HUES6 (cell line): ENCODE results near the gene TIPRL.

ENCODE experiments used
- H3K27ac ChIP-seq: 2 replicates; pipeline ENCODE4 v1.7.0; 2013; ENCODE audit warnings: low read depth, mild to moderate bottlenecking, low read length, inconsistent platforms
- H3K27me3 ChIP-seq: 2 replicates; pipeline ENCODE4 v1.6.1; 2013; ENCODE audit warnings: low read length; ENCODE audit not compliant: control insufficient read depth, insufficient read depth
- H3K36me3 ChIP-seq: 2 replicates; pipeline ENCODE4 v1.6.1; 2013; ENCODE audit warnings: low read length; ENCODE audit not compliant: control insufficient read depth, insufficient read depth
- H3K4me1 ChIP-seq: 2 replicates; pipeline ENCODE4 v1.6.1; 2013; ENCODE audit warnings: low read length; ENCODE audit not compliant: control insufficient read depth, insufficient read depth
- H3K4me3 ChIP-seq: 2 replicates; pipeline ENCODE4 v1.5.1; 2013; ENCODE audit warnings: low read depth, low read length
- H3K9ac ChIP-seq: one replicate; pipeline ENCODE4 v1.6.1; 2013; ENCODE audit warnings: mild to moderate bottlenecking, low read length
- H3K9me3 ChIP-seq: 2 replicates; pipeline ENCODE4 v1.6.1; 2013; ENCODE audit warnings: low read depth, low read length; ENCODE audit not compliant: control insufficient read depth, insufficient read depth

TIPRL gene

DNA sequence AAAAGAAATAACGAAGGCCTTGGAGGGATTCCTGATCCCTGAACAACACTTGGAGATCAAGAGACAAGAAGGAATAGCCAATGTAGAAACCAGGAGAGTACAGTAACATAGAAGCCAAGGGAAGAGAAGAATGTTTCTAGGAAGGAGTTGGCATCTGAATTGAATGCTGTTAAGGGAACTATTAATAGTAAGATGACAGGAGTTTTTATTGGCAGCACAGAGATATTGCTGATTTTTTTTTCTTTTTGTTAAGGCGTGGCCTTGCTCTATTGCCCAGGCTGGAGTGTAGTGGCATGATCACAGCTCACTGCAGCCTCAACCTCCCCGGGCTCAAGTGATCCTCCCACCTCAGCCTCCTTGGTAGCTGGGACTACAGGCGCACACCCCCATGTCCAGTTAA lies 37.4 kb downstream of the TIPRL start:
- Histone ChIP-seq H3K36me3 (no peaks in the 10 kb centered on the region), H3K4me1 (peaks cover 7% of the 10 kb centered on the region; the same call in 1 of the 2 replicates), H3K4me3 (no peak overlapping the region), H3K27ac (no peak overlapping the region), H3K9ac (no peak overlapping the region), H3K27me3 (no peaks in the 10 kb centered on the region), H3K9me3 (peaks cover 11% of the 10 kb centered on the region)

DNA sequence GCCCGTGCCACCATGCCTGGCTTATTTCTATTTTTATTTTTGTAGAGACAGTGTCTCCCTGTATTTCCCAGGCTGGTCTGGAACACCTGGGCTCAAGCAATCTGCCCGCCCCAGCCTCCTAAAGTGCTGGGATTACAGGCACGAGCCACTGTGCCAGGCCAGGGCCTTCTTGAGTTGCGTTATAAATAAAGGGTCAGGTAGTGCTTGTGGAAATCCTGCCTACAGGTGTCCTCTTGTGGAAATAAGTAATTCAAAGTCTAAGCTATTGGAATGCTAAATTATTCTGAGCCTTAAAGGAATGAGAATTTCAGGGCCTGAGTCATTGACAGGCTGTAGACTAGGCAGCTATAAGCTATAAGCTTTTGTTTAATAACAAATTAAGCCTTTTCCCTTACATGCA lies 38.9 kb downstream of the TIPRL start:
- Histone ChIP-seq H3K36me3 (no peaks in the 10 kb centered on the region), H3K9ac (no peak overlapping the region), H3K9me3 (peaks cover 7% of the 10 kb centered on the region), H3K4me3 (no peak overlapping the region), H3K27ac (no peak overlapping the region), H3K27me3 (no peaks in the 10 kb centered on the region), H3K4me1 (peaks cover 7% of the 10 kb centered on the region; the same call in 1 of the 2 replicates)

DNA sequence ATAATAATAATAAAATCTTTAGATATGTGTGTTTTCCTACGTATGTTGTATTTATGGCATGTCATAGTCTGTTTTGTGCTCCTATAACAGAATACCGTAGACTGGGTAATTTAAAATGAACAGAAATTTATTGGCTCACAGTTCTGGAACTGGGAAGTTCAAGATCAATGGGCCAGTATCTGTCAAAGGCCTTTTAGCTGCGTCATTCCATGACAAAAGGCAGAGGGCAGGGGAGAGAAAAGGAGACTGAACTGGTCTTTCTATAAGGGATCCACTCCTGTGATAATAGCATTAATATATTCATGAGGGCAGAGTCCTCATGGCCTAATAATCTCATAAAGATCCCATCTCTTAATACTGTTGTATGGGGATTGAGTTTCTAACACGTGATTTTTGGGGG lies 39.9 kb downstream of the TIPRL start:
- Histone ChIP-seq H3K27ac (no peak overlapping the region), H3K4me3 (no peak overlapping the region), H3K4me1 (peaks cover 7% of the 10 kb centered on the region; the same call in 1 of the 2 replicates), H3K36me3 (no peaks in the 10 kb centered on the region), H3K9me3 (peaks cover 7% of the 10 kb centered on the region), H3K27me3 (no peaks in the 10 kb centered on the region), H3K9ac (no peak overlapping the region)

DNA sequence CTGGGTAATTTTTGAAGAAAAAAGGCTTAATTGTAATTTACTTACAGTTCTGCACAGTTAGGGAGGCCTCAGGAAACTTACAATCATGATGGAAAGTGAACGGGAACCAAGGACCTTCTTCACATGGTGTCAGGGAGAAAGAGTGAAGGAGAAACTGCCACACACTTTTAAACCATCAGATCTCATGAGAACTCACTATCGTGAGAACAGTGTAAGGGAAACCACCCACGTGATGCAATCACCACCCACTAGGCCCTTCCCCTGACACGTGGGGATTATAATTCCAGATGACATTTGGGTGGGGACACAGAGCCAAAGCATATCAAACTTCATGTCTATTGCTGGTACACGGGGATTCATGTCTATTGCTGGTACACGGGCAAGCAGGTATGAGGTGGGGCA lies 41.7 kb downstream of the TIPRL start:
- Histone ChIP-seq H3K36me3 (no peaks in the 10 kb centered on the region), H3K27ac (no peak overlapping the region), H3K9ac (no peak overlapping the region), H3K4me3 (no peak overlapping the region), H3K4me1 (peaks cover 9% of the 10 kb centered on the region; the same call in 1 of the 2 replicates), H3K9me3 (peaks cover 7% of the 10 kb centered on the region), H3K27me3 (no peaks in the 10 kb centered on the region)

DNA sequence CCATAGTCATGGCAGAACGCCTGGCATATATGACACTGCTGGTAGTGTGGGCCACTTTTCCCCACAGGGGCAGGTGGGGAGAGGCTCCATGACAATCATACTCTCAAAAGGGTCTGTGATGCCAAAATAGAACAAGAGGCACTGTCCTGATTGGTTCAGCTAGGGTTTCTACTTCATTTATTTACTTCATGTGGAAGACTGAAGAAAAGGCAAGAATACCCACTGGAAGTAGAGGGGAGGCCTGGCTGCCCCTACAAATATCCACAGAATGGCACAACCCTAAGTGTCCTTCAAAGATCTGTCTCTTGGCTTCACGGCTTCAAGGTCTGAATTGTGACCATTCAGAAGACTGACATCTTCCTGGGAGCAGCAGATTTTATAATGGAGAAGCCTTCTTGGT lies 42.5 kb downstream of the TIPRL start:
- Histone ChIP-seq H3K27ac (no peak overlapping the region), H3K4me3 (no peak overlapping the region), H3K27me3 (no peaks in the 10 kb centered on the region), H3K9ac (no peak overlapping the region), H3K36me3 (no peaks in the 10 kb centered on the region), H3K9me3 (peaks cover 7% of the 10 kb centered on the region), H3K4me1 (peaks cover 11% of the 10 kb centered on the region; the same call in 1 of the 2 replicates)

DNA sequence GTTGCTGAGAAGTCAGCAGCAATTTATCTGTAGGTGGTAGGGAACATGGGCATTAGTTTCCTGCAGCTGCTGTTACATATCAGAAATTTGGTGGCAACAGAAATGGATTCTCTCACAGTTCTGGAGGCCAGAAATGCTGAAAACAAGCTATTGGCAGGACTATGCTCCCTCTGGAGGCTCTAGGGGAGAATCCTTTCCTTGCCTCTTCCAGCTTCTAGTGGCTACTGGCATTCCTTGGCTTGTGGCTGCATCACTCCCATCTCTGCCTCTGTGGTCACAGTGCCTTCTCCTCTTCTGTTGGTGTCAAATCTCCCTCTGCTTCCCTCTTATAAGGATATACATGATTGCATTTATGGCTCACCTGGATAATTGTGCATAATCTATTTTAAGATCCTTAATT lies 44.5 kb downstream of the TIPRL start:
- Histone ChIP-seq H3K9ac (no peak overlapping the region), H3K36me3 (no peaks in the 10 kb centered on the region), H3K4me1 (peaks cover 12% of the 10 kb centered on the region), H3K27me3 (no peaks in the 10 kb centered on the region), H3K27ac (no peak overlapping the region), H3K9me3 (peaks cover 7% of the 10 kb centered on the region), H3K4me3 (no peak overlapping the region)

DNA sequence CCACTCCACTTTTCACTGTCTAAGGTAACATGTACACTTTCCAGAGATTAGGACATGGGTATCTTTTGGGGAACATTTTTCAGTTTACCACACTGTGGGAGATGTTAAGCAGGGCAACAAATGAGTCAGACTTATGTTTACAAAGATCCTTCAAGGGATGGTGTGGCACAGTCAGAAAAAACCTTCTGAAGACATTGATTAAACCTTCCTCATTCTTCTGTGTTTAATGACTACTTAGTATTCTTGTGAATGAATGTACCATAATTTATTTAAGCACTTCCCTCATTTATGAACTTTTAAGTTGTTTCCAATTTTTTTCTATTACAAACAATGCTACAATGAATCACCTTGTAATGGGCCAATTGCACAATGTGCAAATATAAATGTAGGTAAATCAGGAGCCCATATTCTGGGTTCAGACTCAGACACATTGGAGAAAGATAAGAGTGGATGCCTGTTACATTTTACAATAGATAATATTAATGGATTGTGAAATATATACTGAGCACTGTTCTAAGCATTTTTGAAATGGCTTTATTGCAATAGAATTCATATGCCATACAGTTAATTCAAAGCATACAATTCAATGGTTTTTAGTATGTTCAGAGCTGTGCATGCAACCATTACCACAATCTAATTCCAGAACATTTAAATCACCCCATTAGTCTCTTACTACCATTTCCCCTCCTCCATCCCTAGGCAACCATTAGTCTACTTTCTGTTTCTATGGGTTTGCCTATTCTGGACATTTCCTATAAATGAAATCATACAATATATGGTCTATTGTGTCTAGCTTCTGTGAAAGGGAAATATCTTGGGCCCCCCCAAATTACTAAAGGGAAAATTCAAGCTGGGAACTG lies 45.1 kb downstream of the TIPRL start:
- Histone ChIP-seq H3K27ac (no peak overlapping the region), H3K9ac (no peak overlapping the region), H3K27me3 (no peaks in the 10 kb centered on the region), H3K4me1 (peaks cover 17% of the 10 kb centered on the region), H3K36me3 (no peaks in the 10 kb centered on the region), H3K9me3 (peaks cover 7% of the 10 kb centered on the region), H3K4me3 (no peak overlapping the region)

DNA sequence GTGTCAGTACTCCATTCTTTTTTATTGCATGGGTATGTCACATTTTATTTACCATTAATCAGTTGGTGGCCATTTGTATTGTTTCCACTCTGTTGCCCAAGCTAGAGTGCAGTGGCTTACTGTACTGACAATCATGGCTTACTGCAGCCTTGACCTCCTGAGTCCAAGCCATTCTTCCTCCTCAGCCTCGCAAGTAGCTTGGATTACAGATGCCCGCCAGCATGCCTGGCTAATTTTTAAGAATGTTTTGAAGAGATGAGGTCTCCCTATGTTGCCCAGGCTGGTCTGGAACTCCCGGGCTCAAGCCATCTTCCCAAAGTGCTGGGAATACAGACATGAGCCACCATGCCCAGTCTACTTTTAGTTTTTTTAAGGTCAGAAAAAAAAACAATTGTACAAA lies 46.2 kb downstream of the TIPRL start:
- Histone ChIP-seq H3K36me3 (no peaks in the 10 kb centered on the region), H3K9me3 (peaks cover 7% of the 10 kb centered on the region), H3K9ac (no peak overlapping the region), H3K4me3 (peak overlapping the region; percentile 96; the same call in 1 of the 2 replicates), H3K27me3 (no peaks in the 10 kb centered on the region), H3K27ac (no peak overlapping the region), H3K4me1 (peaks cover 18% of the 10 kb centered on the region)

DNA sequence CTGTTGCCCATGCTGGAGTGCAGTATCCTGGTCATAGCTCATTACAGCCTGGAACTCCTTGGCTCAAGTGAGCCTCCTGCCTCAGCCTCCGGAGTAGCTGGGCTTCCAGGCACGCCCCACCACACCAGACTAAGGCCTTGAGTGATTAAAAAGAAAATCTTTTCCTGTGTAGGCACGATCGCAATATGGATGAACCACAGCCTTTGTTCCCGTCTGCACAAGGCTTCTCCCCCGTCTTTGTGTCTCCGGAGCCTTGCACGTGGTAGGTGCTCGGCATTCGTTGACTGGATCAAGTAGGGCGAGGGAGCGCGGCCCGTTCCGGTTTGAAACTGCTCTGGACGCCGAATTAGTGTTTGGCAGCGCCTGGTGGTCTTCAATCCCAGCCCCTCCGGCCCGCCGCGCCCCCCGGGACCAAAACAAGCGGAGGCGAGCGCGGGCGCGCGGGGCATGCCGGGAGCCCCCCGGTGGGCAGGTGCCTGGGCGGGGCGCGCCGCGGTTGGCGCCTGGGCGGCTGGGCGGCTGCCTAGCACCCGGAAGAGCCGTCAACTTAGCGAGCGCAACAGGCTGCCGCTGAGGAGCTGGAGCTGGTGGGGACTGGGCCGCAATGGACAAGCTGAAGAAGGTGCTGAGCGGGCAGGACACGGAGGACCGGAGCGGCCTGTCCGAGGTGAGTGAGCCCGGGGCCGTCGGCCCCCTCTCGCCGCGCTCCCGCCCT lies 46.9 kb downstream of the TIPRL start, which contains the start of gene SFT2D2:
TSS of gene SFT2D2 (plus strand) at position 529 of the 715 bp plus-strand sequence. CDS start at position 605, 76 bp downstream.
- Histone ChIP-seq H3K36me3 (peaks cover under 1% of the 10 kb centered on the region; the same call in 1 of the 2 replicates), H3K9ac (peak within 1 kb of the TSS; percentile 91), H3K27me3 (no peaks in the 10 kb centered on the region), H3K9me3 (peaks cover 7% of the 10 kb centered on the region), H3K4me3 (peak within 1 kb of the TSS; percentile 96), H3K4me1 (peaks cover 18% of the 10 kb centered on the region), H3K27ac (peak within 1 kb of the TSS; percentile 91; the same call in 1 of the 2 replicates)

DNA sequence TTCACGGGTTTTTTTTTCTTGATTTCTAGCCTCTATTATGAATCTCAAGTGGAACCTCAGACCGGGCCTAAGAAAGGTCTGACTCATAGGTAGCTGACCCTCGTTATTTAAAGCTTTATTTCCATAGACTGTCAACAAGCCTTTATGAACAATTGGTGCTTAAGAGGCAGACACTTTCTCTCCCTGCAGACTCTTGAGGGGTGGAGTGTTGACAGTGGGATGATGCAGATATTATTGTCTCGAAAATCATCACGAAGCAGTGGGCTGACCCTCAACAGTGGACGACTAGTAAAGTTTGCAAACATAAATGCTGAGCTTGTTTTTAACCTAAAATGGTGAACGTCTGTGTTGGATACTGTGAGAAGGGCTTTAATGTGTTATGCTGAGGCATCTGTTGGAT lies 48.9 kb downstream of the TIPRL start:
- Histone ChIP-seq H3K9me3 (peaks cover 7% of the 10 kb centered on the region), H3K27ac (no peak overlapping the region), H3K27me3 (no peaks in the 10 kb centered on the region), H3K4me1 (peaks cover 18% of the 10 kb centered on the region), H3K36me3 (peaks cover 19% of the 10 kb centered on the region), H3K4me3 (peak overlapping the region; percentile 96; the same call in 1 of the 2 replicates), H3K9ac (no peak overlapping the region)

DNA sequence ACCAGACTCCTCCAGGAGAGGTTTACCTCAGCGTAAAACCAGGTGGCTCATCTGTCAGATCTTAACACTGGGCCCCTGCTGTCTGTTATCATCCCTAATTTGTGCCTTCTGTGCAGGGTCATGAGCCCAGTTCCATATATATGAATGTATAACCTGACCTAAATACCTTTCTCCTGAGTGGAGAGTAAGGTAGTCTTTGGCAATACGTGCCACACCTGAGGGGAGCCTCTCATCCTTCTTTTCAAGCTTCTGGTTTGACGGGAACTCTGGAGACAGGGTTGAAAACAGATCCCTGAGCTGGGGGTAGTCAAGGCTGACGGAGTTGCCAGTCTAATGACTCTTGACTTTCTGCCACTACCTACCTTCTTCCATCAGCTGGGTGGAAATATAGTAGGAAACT lies 51.1 kb downstream of the TIPRL start:
- Histone ChIP-seq H3K9ac (no peak overlapping the region), H3K27me3 (no peaks in the 10 kb centered on the region), H3K4me3 (no peak overlapping the region), H3K36me3 (peaks cover 37% of the 10 kb centered on the region), H3K9me3 (no peaks in the 10 kb centered on the region), H3K27ac (no peak overlapping the region), H3K4me1 (peaks cover 18% of the 10 kb centered on the region)
